ENCODE data around the gene IL6R. TPM values are rescaled to one million over a fixed set of nuclear protein-coding genes. Genes with fewer than 3 reads are reported as not detected.

IL6R gene
- total and polyA plus RNA-seq, 2 of the 4 experiments (the other 2 are of a cell fraction): 5.3 to 9.5 TPM

DNA sequence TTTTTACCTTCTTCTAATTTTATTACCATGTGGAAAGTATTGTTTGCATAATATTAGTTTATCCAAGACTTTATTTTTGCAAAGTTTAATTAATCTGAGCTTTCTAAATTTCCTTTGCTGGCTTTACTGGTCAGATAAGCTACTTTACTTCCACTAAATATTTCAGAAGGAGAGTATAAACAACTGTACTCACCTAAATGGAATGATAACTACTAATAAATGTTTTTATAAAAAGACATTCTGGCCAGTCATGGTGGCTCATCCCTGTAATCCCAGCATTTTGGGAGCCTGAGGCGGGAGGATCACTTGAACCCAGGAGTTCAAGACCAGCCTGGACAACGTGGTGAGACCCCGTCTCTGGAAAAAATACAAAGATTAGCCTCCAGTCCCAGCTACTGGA is 43.8 kb upstream of the IL6R start:
- no peak overlapping the region for H4K5ac ChIP-seq (ENCODE audit: low read depth, low read length)
- ChIA-PET POLR2A (ENCODE audit: unreplicated experiment) (interaction anchor here (0.7 kb wide), 1 partner anchor 34 kb away, joined by 4 read pairs; no protein-coding TSS in a partner anchor), CTCF (interaction anchor here (0.6 to 1.0 kb wide), 4 partner anchors 26 to 1045 kb away, joined by 3 to 5 read pairs (median 4); no protein-coding TSS in a partner anchor)
- no peaks in the 10 kb centered on the region for H4K20me1 ChIP-seq (ENCODE audit: insufficient read depth, low read length)
- in situ Hi-C loops (cut with MboI; ENCODE audit: low sequenced_read_pairs) (no loop called here), intact Hi-C loops (cut with micrococcal nuclease) (no loop called here), dilution Hi-C loops (cut with HindIII; ENCODE audit: low sequenced_read_pairs, unreplicated experiment) (no loop called here)
- H3K56ac ChIP-seq (ENCODE audit: extremely low read depth, insufficient read depth, low read length): no peak overlapping the region
- 0 out of 2 replicates have a peak overlapping the region, but pooled peaks have one; percentile 6 for H3K4ac ChIP-seq (ENCODE audit: low read depth, low read length)
- H3K36me3 ChIP-seq (ENCODE audit: control insufficient read depth, insufficient read depth, low read length): no peaks in the 10 kb centered on the region
- H2AK9ac ChIP-seq (replicated peaks; ENCODE audit: low read depth, low read length, poor library complexity): no peak overlapping the region
- no peaks in the 10 kb centered on the region for H3K9me1 ChIP-seq (ENCODE audit: insufficient read depth, low read length)
- H3K14ac ChIP-seq (replicated peaks; ENCODE audit: low read depth, low read length): no peak overlapping the region
- H4K8ac ChIP-seq (ENCODE audit: low read depth in 2 of 2, low read length in 2 of 2): peak overlapping the region in 1 of 2 experiments; percentile 49; a peak in 1 of 4 replicates
- H2AFZ ChIP-seq (replicated peaks; ENCODE audit: low read length, poor library complexity): no peak overlapping the region
- peaks cover 5% of the 10 kb centered on the region for H3K27me3 ChIP-seq (ENCODE audit: control insufficient read depth, insufficient read depth, low read length)
- H4K91ac ChIP-seq (ENCODE audit: insufficient read depth, low read depth, low read length): no peak overlapping the region
- H3K18ac ChIP-seq (ENCODE audit: low read depth, low read length): no peak overlapping the region; the same call in 1 of the 2 replicates
- H3K4me3 ChIP-seq (ENCODE audit: insufficient read depth, low read depth, low read length): no peak overlapping the region
- H3K27ac ChIP-seq (ENCODE audit: insufficient read depth, low read length): peak overlapping the region; percentile 27; the same call in 1 of the 2 replicates
- H3K79me1 ChIP-seq (ENCODE audit: low read depth in 1 of 2, low read length in 2 of 2): no peaks in the 10 kb centered on the region
- H3K4me1 ChIP-seq (ENCODE audit: control insufficient read depth, insufficient read depth, low read length): no peaks in the 10 kb centered on the region
- no CpG with 5 or more reads among the region's 3 CpGs for WGBS, 2 experiments (ENCODE audit: extremely low coverage in 2 of 2, insufficient read length in 1 of 2)
- BruUV-seq (replicated peaks): no TSS peak
- H2BK120ac ChIP-seq (ENCODE audit: low read depth, low read length): peak overlapping the region; percentile 46; the same call in 1 of the 2 replicates
- no peak overlapping the region for H2BK5ac ChIP-seq (ENCODE audit: low read depth, low read length, poor library complexity, severe bottlenecking)
- H3K9me3 ChIP-seq (ENCODE audit: control insufficient read depth, insufficient read depth, low read length): peaks cover 3% of the 10 kb centered on the region; the same call in 1 of the 2 replicates
- H2BK20ac ChIP-seq (ENCODE audit: low read depth, low read length): peak overlapping the region; percentile 64; the same call in 1 of the 2 replicates
- no peak overlapping the region for H3K9ac ChIP-seq (ENCODE audit: low read depth, low read length)
- no peak overlapping the region for H2AK5ac ChIP-seq (ENCODE audit: low read depth, low read length)
- no peak overlapping the region for H2BK15ac ChIP-seq (ENCODE audit: low read depth, low read length)
- DNase-seq: peak; percentile 45
- peak; percentile 83 for ATAC-seq (ENCODE audit: low read depth)
- TF ChIP-seq NFE2L2 (IDR thresholded peaks at IDR 0.05; ENCODE audit: low read depth, low read length): peak; percentile 72; the same call in 1 of the 2 replicates
- no peak for TF ChIP-seq MAFK (IDR thresholded peaks at IDR 0.05; ENCODE audit: low read depth, low read length)
- no peak overlapping the region for H3K4me2 ChIP-seq (ENCODE audit: low read depth, low read length)
- no peak overlapping the region for H3K23ac ChIP-seq (ENCODE audit: low read depth, low read length)

All from IMR-90 (cell line).